HepG2 (cell line): ENCODE data around the gene RAP1GAP2. TPM values are rescaled to one million over a fixed set of nuclear protein-coding genes. Genes with fewer than 3 reads are reported as not detected.

ENCODE experiments used
- BCLAF1 ChIP-seq: fragments of 450-650 bp; IDR thresholded peaks from 2 replicates; pipeline ENCODE4 v1.6.1; 2017; ENCODE audit warnings: mild to moderate bottlenecking
- CSRNP2 ChIP-seq: sonication (generic); formaldehyde crosslinking; conservative IDR thresholded peaks from 2 replicates; pipeline ENCODE4 v1.8.0; 2022; ENCODE audit warnings: low read depth, missing genetic modification reagents
- E2F2 ChIP-seq: sonication (generic); formaldehyde crosslinking; IDR thresholded peaks from 2 replicates; pipeline ENCODE4 v1.4.0; 2020; ENCODE audit warnings: missing genetic modification reagents, borderline replicate concordance
- FOXK1 ChIP-seq: sonication (generic); formaldehyde crosslinking; IDR thresholded peaks from 2 replicates; pipeline ENCODE4 v1.4.0; 2020; ENCODE audit warnings: low read depth, missing genetic modification reagents, borderline replicate concordance
- FOXO1 ChIP-seq: sonication (generic); formaldehyde crosslinking; IDR thresholded peaks from 2 replicates; pipeline ENCODE4 v1.4.0; 2020; ENCODE audit warnings: missing genetic modification reagents
- GTF2F1 ChIP-seq: fragments of 150-350 bp; IDR thresholded peaks from 2 replicates; pipeline ENCODE4 v1.6.1; 2014; ENCODE audit warnings: low read length
- HNRNPK ChIP-seq: fragments of 200-400 bp; formaldehyde crosslinking; IDR thresholded peaks from 2 replicates; pipeline ENCODE4 v1.6.1; 2018; ENCODE audit warnings: low read length, low read depth, moderate library complexity, mild to moderate bottlenecking; ENCODE audit not compliant: poor library complexity, severe bottlenecking
- MAF1 ChIP-seq: sonication (generic); formaldehyde crosslinking; IDR thresholded peaks from 2 replicates; pipeline ENCODE4 v1.5.0; 2020; ENCODE audit warnings: missing genetic modification reagents, borderline replicate concordance
- MIER2 ChIP-seq: IDR thresholded peaks from 2 replicates; pipeline ENCODE4 v1.6.1; 2016; ENCODE audit warnings: missing biosample characterization, missing genetic modification reagents
- MXI1 ChIP-seq: IDR thresholded peaks from 3 replicates; pipeline ENCODE4 v1.6.1; 2012; ENCODE audit warnings: low read depth, low read length, inconsistent platforms, borderline replicate concordance
- RARA ChIP-seq: IDR thresholded peaks from 2 replicates; pipeline ENCODE4 v1.6.1; 2016; ENCODE audit warnings: missing genetic modification reagents, missing compliant biosample characterization
- RNF2 ChIP-seq: fragments of 450-650 bp; conservative IDR thresholded peaks from 2 replicates; pipeline ENCODE4 v1.6.1; 2016; ENCODE audit warnings: low read depth
- ZFP36L1 ChIP-seq: sonication (generic); formaldehyde crosslinking; IDR thresholded peaks from 2 replicates; pipeline ENCODE4 v1.8.0; 2022; ENCODE audit warnings: mild to moderate bottlenecking, missing genetic modification reagents, moderate library complexity
- ZMYM3 ChIP-seq: sonication (generic); formaldehyde crosslinking; IDR thresholded peaks from 2 replicates; pipeline ENCODE4 v1.5.1; 2020; ENCODE audit warnings: mild to moderate bottlenecking, missing genetic modification reagents
- ZNF292 ChIP-seq: sonication (generic); formaldehyde crosslinking; IDR thresholded peaks from 2 replicates; pipeline ENCODE4 v1.8.1; 2022; ENCODE audit warnings: mild to moderate bottlenecking, low read depth, missing genetic modification reagents, borderline replicate concordance
- ZNF7 ChIP-seq: IDR thresholded peaks from 2 replicates; pipeline ENCODE4 v1.6.1; 2016; ENCODE audit warnings: missing biosample characterization, missing genetic modification reagents
- ZNF710 ChIP-seq: sonication (generic); formaldehyde crosslinking; IDR thresholded peaks from 2 replicates; pipeline ENCODE4 v1.5.0; 2020; ENCODE audit warnings: mild to moderate bottlenecking, missing genetic modification reagents, borderline replicate concordance
- polyA plus RNA-seq, 8 experiments: library from polyadenylated mRNA; depleted of rRNA in 3 of 8; stranded (reverse) in 7 of 8; unstranded in 1 of 8; fragments of >200 nt; fragmentation: Illumina TruSeq in 4 of 8; extraction: Trizol in 4 of 8; gene quantifications; 2 replicates each; pipeline versions ENCODE4 v1.2.1 to v1.2.3, GENCODE V29; 2011 to 2016; ENCODE audit warnings: low read depth in 4 of 8, missing spikeins in 1 of 8, mixed read lengths in 1 of 8; ENCODE audit not compliant: insufficient read depth in 1 of 8
- total RNA-seq, 5 experiments: library from RNA; depleted of rRNA; stranded (reverse); fragments of >200 nt; fragmentation: Illumina TruSeq; extraction: Trizol; gene quantifications; 2 replicates each; pipeline ENCODE4 v1.2.3, GENCODE V29; 2016; ENCODE audit warnings: low read depth in 1 of 5
- TF ChIP-seq, protein P1 (sequence below): sonication (generic); formaldehyde crosslinking; IDR thresholded peaks from 2 replicates; pipeline ENCODE4 v1.4.0; 2020; ENCODE audit warnings: missing genetic modification reagents, borderline replicate concordance
- TF ChIP-seq, protein P2 (sequence below): sonication (generic); IDR thresholded peaks from 2 replicates; pipeline ENCODE4 v1.6.1; 2016; ENCODE audit warnings: low read depth, borderline replicate concordance

The RAP1GAP2 gene
- total and polyA plus RNA-seq, 2 of the 13 experiments (the other 11 are each of a cell fraction or from before 2014, with no cell fraction given): 10.9 to 12.0 TPM

DNA sequence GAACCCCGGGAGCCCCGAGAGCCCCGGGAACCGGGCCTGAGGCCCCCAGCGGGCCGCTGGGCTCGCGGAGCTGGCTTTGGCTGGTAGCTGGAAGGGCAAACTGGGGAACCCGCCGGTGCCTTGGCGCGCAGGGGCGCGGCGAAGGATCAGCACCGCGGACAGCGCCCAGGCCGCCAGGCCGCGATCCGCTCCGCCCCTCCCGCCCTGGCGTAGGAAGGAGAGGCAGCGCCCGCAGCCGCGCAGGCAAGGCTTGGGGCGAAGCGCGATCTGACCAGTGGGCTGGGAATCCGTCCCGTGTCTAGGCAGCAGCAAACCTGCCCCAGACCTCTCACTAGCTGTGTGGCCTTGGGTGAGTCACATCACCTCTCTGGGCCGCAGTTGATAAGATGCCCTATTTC is 46.5 kb upstream of the RAP1GAP2 start (continued):
- peak; percentile 99 for TF ChIP-seq MIER2 (CRISPR knock-in tag)
- TF ChIP-seq, protein P1, sequence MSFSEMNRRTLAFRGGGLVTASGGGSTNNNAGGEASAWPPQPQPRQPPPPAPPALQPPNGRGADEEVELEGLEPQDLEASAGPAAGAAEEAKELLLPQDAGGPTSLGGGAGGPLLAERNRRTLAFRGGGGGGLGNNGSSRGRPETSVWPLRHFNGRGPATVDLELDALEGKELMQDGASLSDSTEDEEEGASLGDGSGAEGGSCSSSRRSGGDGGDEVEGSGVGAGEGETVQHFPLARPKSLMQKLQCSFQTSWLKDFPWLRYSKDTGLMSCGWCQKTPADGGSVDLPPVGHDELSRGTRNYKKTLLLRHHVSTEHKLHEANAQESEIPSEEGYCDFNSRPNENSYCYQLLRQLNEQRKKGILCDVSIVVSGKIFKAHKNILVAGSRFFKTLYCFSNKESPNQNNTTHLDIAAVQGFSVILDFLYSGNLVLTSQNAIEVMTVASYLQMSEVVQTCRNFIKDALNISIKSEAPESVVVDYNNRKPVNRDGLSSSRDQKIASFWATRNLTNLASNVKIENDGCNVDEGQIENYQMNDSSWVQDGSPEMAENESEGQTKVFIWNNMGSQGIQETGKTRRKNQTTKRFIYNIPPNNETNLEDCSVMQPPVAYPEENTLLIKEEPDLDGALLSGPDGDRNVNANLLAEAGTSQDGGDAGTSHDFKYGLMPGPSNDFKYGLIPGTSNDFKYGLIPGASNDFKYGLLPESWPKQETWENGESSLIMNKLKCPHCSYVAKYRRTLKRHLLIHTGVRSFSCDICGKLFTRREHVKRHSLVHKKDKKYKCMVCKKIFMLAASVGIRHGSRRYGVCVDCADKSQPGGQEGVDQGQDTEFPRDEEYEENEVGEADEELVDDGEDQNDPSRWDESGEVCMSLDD: peak; percentile 93
- TF ChIP-seq FOXK1: peak; percentile 81; the same call in 1 of the 2 replicates
- peak; percentile 80 for TF ChIP-seq RARA (CRISPR knock-in tag)
- TF ChIP-seq MXI1: peak; percentile 74; the same call in 2 of the 3 replicates
- TF ChIP-seq BCLAF1: no peak
- TF ChIP-seq, protein P2, sequence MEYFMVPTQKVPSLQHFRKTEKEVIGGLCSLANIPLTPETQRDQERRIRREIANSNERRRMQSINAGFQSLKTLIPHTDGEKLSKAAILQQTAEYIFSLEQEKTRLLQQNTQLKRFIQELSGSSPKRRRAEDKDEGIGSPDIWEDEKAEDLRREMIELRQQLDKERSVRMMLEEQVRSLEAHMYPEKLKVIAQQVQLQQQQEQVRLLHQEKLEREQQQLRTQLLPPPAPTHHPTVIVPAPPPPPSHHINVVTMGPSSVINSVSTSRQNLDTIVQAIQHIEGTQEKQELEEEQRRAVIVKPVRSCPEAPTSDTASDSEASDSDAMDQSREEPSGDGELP: peak; percentile 53; the same call in 1 of the 2 replicates
- TF ChIP-seq MAF1 (CRISPR knock-in tag): peak; percentile 98
- no peak for TF ChIP-seq ZNF292 (CRISPR knock-in tag)
- peak; percentile 94 for TF ChIP-seq ZFP36L1 (CRISPR knock-in tag)
- TF ChIP-seq HNRNPK: peak; percentile 82
- peak; percentile 94 for TF ChIP-seq CSRNP2 (CRISPR knock-in tag)
- no peak for TF ChIP-seq RNF2
- no peak for TF ChIP-seq GTF2F1
- TF ChIP-seq E2F2 (CRISPR knock-in tag): peak; percentile 98; the same call in 1 of the 2 replicates
- peak; percentile 82 for TF ChIP-seq FOXO1
- peak; percentile 60; the same call in 1 of the 2 replicates for TF ChIP-seq ZNF7 (CRISPR knock-in tag)
- peak; percentile 91 for TF ChIP-seq ZNF710 (CRISPR knock-in tag)
- peak; percentile 42; the same call in 1 of the 2 replicates for TF ChIP-seq ZMYM3 (CRISPR knock-in tag)
